HG03558 (cell line): ENCODE data around the gene IGF1R.
"Not testable (repeated sequence)": the region's sequence is repeated elsewhere in the genome, so short reads cannot be mapped to it uniquely, and the experiment has no call there.

Source experiments
- ATAC-seq: cut with Tn5 transposase; IDR thresholded peaks from one replicate; pipeline ENCODE4 v1.9.1; 2021; ENCODE audit warnings: moderate number of reproducible peaks; ENCODE audit not compliant: unreplicated experiment; ENCODE audit errors: extremely low read depth

Gene IGF1R

GRCh38 chr15:99003317-99003716 is 355.0 kb downstream of the IGF1R start:
- not testable (repeated sequence) for ATAC-seq

GRCh38 chr15:99004998-99005974 is 356.9 kb downstream of the IGF1R start:
- ATAC-seq = not testable (repeated sequence)

GRCh38 chr15:99006146-99006545 is 357.8 kb downstream of the IGF1R start:
- no peak for ATAC-seq

GRCh38 chr15:99006904-99007495 is 358.7 kb downstream of the IGF1R start:
- no peak for ATAC-seq

- no peak for ATAC-seq
Measured at GRCh38 chr15:99009741-99010330, 361.5 kb downstream of the IGF1R start.

GRCh38 chr15:99010768-99011167 is 362.4 kb downstream of the IGF1R start:
- no peak for ATAC-seq
